ENCODE data around the gene PRDM5. TPM values are rescaled to one million over a fixed set of nuclear protein-coding genes. Genes with fewer than 3 reads are reported as not detected.

Gene PRDM5
- total and polyA plus RNA-seq, 2 donors (not counting 3 experiments of a cell fraction or from before 2014, with no cell fraction given) = 2.2 to 8.1 TPM

DNA sequence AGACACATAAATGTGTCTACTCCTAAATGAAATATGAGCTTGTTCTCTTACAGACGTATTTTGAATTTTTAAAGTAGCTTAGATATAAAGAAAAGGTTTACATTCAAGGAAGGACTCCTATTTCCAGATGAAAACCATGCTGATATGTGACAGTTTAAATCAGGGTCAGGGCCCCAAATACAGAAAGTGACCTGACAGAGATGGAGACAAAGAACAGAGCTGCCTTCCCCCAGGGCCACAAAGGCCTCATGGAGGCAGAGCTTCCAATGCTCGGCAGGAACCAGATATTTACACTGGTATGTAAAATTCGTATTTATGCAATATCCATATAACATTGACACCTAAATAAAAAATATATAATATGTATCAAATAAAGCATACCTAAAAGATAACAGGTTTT lies 124.0 kb downstream of the PRDM5 start:
- H2AFZ ChIP-seq (ENCODE audit: low read depth, low read length) = no peak overlapping the region
- TF ChIP-seq POLR2AphosphoS5 (IDR thresholded peaks at IDR 0.05; ENCODE audit: insufficient read depth, low read depth, low read length) (no peak), MYC (IDR thresholded peaks at IDR 0.05; ENCODE audit: low read depth, low read length) (no peak), POLR2A (IDR thresholded peaks at IDR 0.05; ENCODE audit: low read depth, low read length) (no peak), GATA2 (IDR thresholded peaks at IDR 0.05; ENCODE audit: insufficient read depth, insufficient read length, low read depth, low read length) (no peak)
- DNase-seq (ENCODE audit: low read depth, low spot score) (no peak), FAIRE-seq (no peak)
- intact Hi-C loops (cut with micrococcal nuclease) = loop anchor here (2.0 kb wide), 1 partner anchor 278 kb away; no protein-coding TSS in a partner anchor
- no peaks in the 10 kb centered on the region for H3K27me3 ChIP-seq (ENCODE audit: control insufficient read depth in 2 of 2, insufficient read depth in 2 of 2, low read length in 2 of 2)
- CTCF ChIA-PET = interaction anchor here (0.8 to 1.3 kb wide), 4 partner anchors 16 to 179 kb away, joined by 3 to 6 read pairs (median 4); no protein-coding TSS in a partner anchor
- no peak overlapping the region for H3K4me3 ChIP-seq (replicated peaks in 1 of 3; ENCODE audit: insufficient read depth in 1 of 3, low read depth in 1 of 3, low read length in 3 of 3)
- no peaks in the 10 kb centered on the region for H4K20me1 ChIP-seq (replicated peaks; ENCODE audit: control insufficient read depth, extremely low read depth, insufficient read depth, low read length)
- BruUV-seq (replicated peaks) = no TSS peak
- H3K9ac ChIP-seq (replicated peaks; ENCODE audit: extremely low read depth, insufficient read depth, low read length) = no peak overlapping the region
- no peaks in the 10 kb centered on the region for H3K79me2 ChIP-seq (ENCODE audit: control insufficient read depth, insufficient read depth, low read length)
- H3K36me3 ChIP-seq (ENCODE audit: control insufficient read depth in 2 of 2, extremely low read depth in 1 of 2, insufficient read depth in 2 of 2, low read length in 2 of 2) = no peaks in the 10 kb centered on the region
- H3K27ac ChIP-seq (ENCODE audit: insufficient read depth, low read depth, low read length) = no peak overlapping the region
- no peaks in the 10 kb centered on the region for H3K4me1 ChIP-seq (ENCODE audit: control insufficient read depth, extremely low read depth, insufficient read depth, low read length)
- dilution Hi-C loops (cut with MboI; ENCODE audit: extremely low pct_ligation_motif_present, low sequenced_read_pairs) = no loop called here
- POLR2A ChIA-PET = no interaction called here
- H3K4me2 ChIP-seq (ENCODE audit: insufficient read depth, low read length) = no peak overlapping the region
- no peaks in the 10 kb centered on the region for H3K9me1 ChIP-seq (replicated peaks; ENCODE audit: control insufficient read depth, extremely low read depth, insufficient read depth, low read length)
- no peaks in the 10 kb centered on the region for H3K9me3 ChIP-seq (replicated peaks; ENCODE audit: control insufficient read depth, insufficient read depth, low read length)

DNA sequence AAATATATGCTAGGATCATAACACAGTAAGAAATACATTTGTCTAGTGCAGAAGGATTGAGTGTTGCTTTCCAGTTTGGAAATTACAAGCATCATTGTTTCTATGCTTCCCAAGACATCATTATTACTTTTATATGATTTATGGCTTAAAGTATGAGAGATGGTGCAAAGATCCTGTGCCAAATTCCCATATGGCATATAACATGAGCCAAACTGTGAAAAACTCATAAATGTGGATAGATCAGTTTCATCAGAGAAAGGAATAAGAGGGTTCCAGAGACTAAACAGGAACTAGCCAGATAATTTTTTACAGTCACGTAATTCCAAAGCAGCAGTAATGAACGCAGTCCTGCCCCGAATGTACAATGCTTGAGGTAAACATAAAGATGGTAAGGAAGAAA lies 126.3 kb downstream of the PRDM5 start:
- Histone ChIP-seq H3K36me3 (ENCODE audit: control insufficient read depth in 2 of 2, extremely low read depth in 1 of 2, insufficient read depth in 2 of 2, low read length in 2 of 2) (no peaks in the 10 kb centered on the region), H3K4me1 (ENCODE audit: control insufficient read depth, extremely low read depth, insufficient read depth, low read length) (no peaks in the 10 kb centered on the region), H2AFZ (ENCODE audit: low read depth, low read length) (no peak overlapping the region), H4K20me1 (replicated peaks; ENCODE audit: control insufficient read depth, extremely low read depth, insufficient read depth, low read length) (no peaks in the 10 kb centered on the region), H3K9ac (replicated peaks; ENCODE audit: extremely low read depth, insufficient read depth, low read length) (no peak overlapping the region), H3K4me2 (ENCODE audit: insufficient read depth, low read length) (no peak overlapping the region), H3K27me3 (ENCODE audit: control insufficient read depth in 2 of 2, insufficient read depth in 2 of 2, low read length in 2 of 2) (no peaks in the 10 kb centered on the region), H3K9me1 (replicated peaks; ENCODE audit: control insufficient read depth, extremely low read depth, insufficient read depth, low read length) (no peaks in the 10 kb centered on the region), H3K79me2 (ENCODE audit: control insufficient read depth, insufficient read depth, low read length) (no peaks in the 10 kb centered on the region), H3K27ac (ENCODE audit: insufficient read depth, low read depth, low read length) (no peak overlapping the region), H3K4me3 (replicated peaks in 1 of 3; ENCODE audit: insufficient read depth in 1 of 3, low read depth in 1 of 3, low read length in 3 of 3) (no peak overlapping the region), H3K9me3 (replicated peaks; ENCODE audit: control insufficient read depth, insufficient read depth, low read length) (no peaks in the 10 kb centered on the region)
- DNase-seq (ENCODE audit: low read depth, low spot score) (no peak), FAIRE-seq (no peak)
- intact Hi-C loops (cut with micrococcal nuclease) = no loop called here
- CTCF ChIA-PET = no interaction called here
- dilution Hi-C loops (cut with MboI; ENCODE audit: extremely low pct_ligation_motif_present, low sequenced_read_pairs) = no loop called here
- POLR2A ChIA-PET = no interaction called here
- no TSS peak for BruUV-seq (replicated peaks)
- TF ChIP-seq POLR2AphosphoS5 (IDR thresholded peaks at IDR 0.05; ENCODE audit: insufficient read depth, low read depth, low read length) (no peak), JUN (IDR thresholded peaks at IDR 0.05; ENCODE audit: borderline replicate concordance, insufficient read depth, insufficient read length, low read depth) (no peak), POLR2A (IDR thresholded peaks at IDR 0.05; ENCODE audit: low read depth, low read length) (no peak), MYC (IDR thresholded peaks at IDR 0.05; ENCODE audit: low read depth, low read length) (no peak), EZH2 (IDR thresholded peaks at IDR 0.05; ENCODE audit: borderline replicate concordance, low read depth, low read length, severe bottlenecking) (no peak), FOS (IDR thresholded peaks at IDR 0.05; ENCODE audit: borderline replicate concordance, insufficient read depth, low read length) (no peak), GATA2 (IDR thresholded peaks at IDR 0.05; ENCODE audit: insufficient read depth, insufficient read length, low read depth, low read length) (no peak)
- TF ChIP-seq, protein P1, sequence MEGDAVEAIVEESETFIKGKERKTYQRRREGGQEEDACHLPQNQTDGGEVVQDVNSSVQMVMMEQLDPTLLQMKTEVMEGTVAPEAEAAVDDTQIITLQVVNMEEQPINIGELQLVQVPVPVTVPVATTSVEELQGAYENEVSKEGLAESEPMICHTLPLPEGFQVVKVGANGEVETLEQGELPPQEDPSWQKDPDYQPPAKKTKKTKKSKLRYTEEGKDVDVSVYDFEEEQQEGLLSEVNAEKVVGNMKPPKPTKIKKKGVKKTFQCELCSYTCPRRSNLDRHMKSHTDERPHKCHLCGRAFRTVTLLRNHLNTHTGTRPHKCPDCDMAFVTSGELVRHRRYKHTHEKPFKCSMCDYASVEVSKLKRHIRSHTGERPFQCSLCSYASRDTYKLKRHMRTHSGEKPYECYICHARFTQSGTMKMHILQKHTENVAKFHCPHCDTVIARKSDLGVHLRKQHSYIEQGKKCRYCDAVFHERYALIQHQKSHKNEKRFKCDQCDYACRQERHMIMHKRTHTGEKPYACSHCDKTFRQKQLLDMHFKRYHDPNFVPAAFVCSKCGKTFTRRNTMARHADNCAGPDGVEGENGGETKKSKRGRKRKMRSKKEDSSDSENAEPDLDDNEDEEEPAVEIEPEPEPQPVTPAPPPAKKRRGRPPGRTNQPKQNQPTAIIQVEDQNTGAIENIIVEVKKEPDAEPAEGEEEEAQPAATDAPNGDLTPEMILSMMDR (IDR thresholded peaks at IDR 0.05; ENCODE audit: extremely low read depth in 1 of 2, insufficient read depth in 1 of 2, low read depth in 1 of 2, low read length in 2 of 2) = no peak
- TF ChIP-seq, protein P2, sequence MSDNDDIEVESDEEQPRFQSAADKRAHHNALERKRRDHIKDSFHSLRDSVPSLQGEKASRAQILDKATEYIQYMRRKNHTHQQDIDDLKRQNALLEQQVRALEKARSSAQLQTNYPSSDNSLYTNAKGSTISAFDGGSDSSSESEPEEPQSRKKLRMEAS (IDR thresholded peaks at IDR 0.05; ENCODE audit: insufficient read depth, insufficient read length) = no peak

All from endothelial cell of umbilical vein (primary cell).